ENCODE data around the gene NTM. TPM values are rescaled to one million over a fixed set of nuclear protein-coding genes. Genes with fewer than 3 reads are reported as not detected.

NTM gene
- total RNA-seq, 2 experiments from 2014 or later, result not detected

GRCh38 chr11:131871006-131871405, 500.6 kb downstream of the NTM start:
- H3K4me1 Mint-ChIP-seq (ENCODE audit: low read depth), result no peaks in the 10 kb centered on the region
- H3K27me3 Mint-ChIP-seq, result peaks cover 6% of the 10 kb centered on the region
- intact Hi-C loops (cut with micrococcal nuclease), result no loop called here
- no peak for TF ChIP-seq CTCF (IDR thresholded peaks at IDR 0.05)
- ChIA-PET POLR2A (no interaction called here), CTCF (interaction anchor here (1.5 to 5.4 kb wide), 2 partner anchors 256 to 442 kb away, joined by 4 to 20 read pairs; no protein-coding TSS in a partner anchor)
- ATAC-seq (no peak), DNase-seq (no peak)
- no peak overlapping the region for H3K4me3 Mint-ChIP-seq
- H3K27ac Mint-ChIP-seq, result no peak overlapping the region
- no peaks in the 10 kb centered on the region for H3K36me3 Mint-ChIP-seq (ENCODE audit: low read depth)
- no peaks in the 10 kb centered on the region for H3K9me3 Mint-ChIP-seq

GRCh38 chr11:131874070-131874469, 503.7 kb downstream of the NTM start:
- intact Hi-C loops (cut with micrococcal nuclease), result no loop called here
- Mint-ChIP-seq H3K27ac (no peak overlapping the region), H3K27me3 (peaks cover 6% of the 10 kb centered on the region), H3K4me1 (ENCODE audit: low read depth) (no peaks in the 10 kb centered on the region), H3K36me3 (ENCODE audit: low read depth) (no peaks in the 10 kb centered on the region), H3K4me3 (no peak overlapping the region), H3K9me3 (no peaks in the 10 kb centered on the region)
- DNase-seq (no peak), ATAC-seq (no peak)
- POLR2A ChIA-PET, result no interaction called here
- no peak for TF ChIP-seq CTCF (IDR thresholded peaks at IDR 0.05)
- CTCF ChIA-PET, result no interaction called here

GRCh38 chr11:131875611-131876010, 505.2 kb downstream of the NTM start:
- Mint-ChIP-seq H3K4me3 (no peak overlapping the region), H3K9me3 (no peaks in the 10 kb centered on the region), H3K27ac (no peak overlapping the region), H3K36me3 (ENCODE audit: low read depth) (no peaks in the 10 kb centered on the region), H3K4me1 (ENCODE audit: low read depth) (no peaks in the 10 kb centered on the region), H3K27me3 (peaks cover 3% of the 10 kb centered on the region)
- ChIA-PET POLR2A (no interaction called here), CTCF (no interaction called here)
- no peak for TF ChIP-seq CTCF (IDR thresholded peaks at IDR 0.05)
- no peak for DNase-seq
- ATAC-seq, result no peak
- intact Hi-C loops (cut with micrococcal nuclease), result no loop called here

GRCh38 chr11:131877246-131877942, 507.0 kb downstream of the NTM start:
- Mint-ChIP-seq H3K4me3 (no peak overlapping the region), H3K27ac (no peak overlapping the region), H3K27me3 (peaks cover 3% of the 10 kb centered on the region), H3K9me3 (no peaks in the 10 kb centered on the region), H3K36me3 (ENCODE audit: low read depth) (no peaks in the 10 kb centered on the region), H3K4me1 (ENCODE audit: low read depth) (no peaks in the 10 kb centered on the region)
- no peak for DNase-seq
- TF ChIP-seq CTCF (IDR thresholded peaks at IDR 0.05), result no peak
- ATAC-seq, result no peak
- ChIA-PET CTCF (no interaction called here), POLR2A (no interaction called here)
- intact Hi-C loops (cut with micrococcal nuclease), result no loop called here

GRCh38 chr11:131880316-131880715, 509.9 kb downstream of the NTM start:
- POLR2A ChIA-PET, result no interaction called here
- no peaks in the 10 kb centered on the region for H3K36me3 Mint-ChIP-seq (ENCODE audit: low read depth)
- CTCF ChIA-PET, result no interaction called here
- no peaks in the 10 kb centered on the region for H3K4me1 Mint-ChIP-seq (ENCODE audit: low read depth)
- no peaks in the 10 kb centered on the region for H3K9me3 Mint-ChIP-seq
- H3K4me3 Mint-ChIP-seq, result no peak overlapping the region
- ATAC-seq (no peak), DNase-seq (no peak)
- intact Hi-C loops (cut with micrococcal nuclease), result no loop called here
- TF ChIP-seq CTCF (IDR thresholded peaks at IDR 0.05), result no peak
- no peaks in the 10 kb centered on the region for H3K27me3 Mint-ChIP-seq
- H3K27ac Mint-ChIP-seq, result no peak overlapping the region
